HG03064 (cell line): Measurements from ENCODE around the gene PCGF1.
"Not testable (repeated sequence)": the region's sequence is repeated elsewhere in the genome, so short reads cannot be mapped to it uniquely, and the experiment has no call there.

Source experiments
- ATAC-seq: cut with Tn5 transposase; IDR thresholded peaks from one replicate; pipeline ENCODE4 v1.9.1; 2021; ENCODE audit warnings: low read depth; ENCODE audit not compliant: unreplicated experiment

Gene PCGF1

DNA sequence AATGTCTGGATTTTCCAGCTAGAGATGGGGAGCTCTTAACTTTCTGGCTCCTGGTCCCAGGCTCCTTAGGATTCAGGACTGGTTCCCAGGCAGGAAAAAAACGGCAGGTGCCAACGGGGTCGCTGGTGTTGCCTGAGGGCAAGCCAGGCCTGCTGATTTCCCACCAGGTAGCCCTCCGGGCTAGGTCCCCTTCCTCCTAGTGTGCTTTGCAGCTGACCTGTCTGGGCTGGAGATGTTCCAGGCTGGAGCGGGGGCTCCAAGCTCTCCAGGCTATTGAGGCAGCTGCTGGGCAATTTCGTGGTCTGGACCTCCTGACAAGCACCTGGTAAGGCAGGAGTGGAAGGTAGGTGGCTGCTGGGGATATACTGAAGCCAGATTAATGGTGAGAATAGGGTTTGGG, 33.0 kb downstream of the PCGF1 start:
- ATAC-seq: no peak

DNA sequence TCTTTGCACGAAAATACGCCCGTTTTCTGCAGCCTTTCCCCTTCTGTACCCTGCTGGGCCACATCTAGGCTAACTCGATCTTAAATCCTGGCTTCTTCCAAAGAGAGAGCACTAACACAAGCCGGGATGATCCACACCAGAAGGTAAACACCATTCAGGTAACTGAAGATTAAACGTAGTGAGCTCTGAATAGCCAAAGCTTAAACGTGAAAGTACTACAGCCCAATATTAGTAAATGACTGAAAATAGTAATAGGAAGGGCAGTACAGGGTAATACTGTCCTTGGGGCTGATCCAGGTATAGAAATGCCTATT, 34.6 kb downstream of the PCGF1 start:
- no peak for ATAC-seq

GRCh38 chr2:74472086-74472944, 35.2 kb downstream of the PCGF1 start, which contains the start of gene MRPL53:
Gene MRPL53, minus strand, starts transcription at chr2:74472680. Its CDS starts 20 bp downstream, at chr2:74472660.
- ATAC-seq: peak; percentile 81

DNA sequence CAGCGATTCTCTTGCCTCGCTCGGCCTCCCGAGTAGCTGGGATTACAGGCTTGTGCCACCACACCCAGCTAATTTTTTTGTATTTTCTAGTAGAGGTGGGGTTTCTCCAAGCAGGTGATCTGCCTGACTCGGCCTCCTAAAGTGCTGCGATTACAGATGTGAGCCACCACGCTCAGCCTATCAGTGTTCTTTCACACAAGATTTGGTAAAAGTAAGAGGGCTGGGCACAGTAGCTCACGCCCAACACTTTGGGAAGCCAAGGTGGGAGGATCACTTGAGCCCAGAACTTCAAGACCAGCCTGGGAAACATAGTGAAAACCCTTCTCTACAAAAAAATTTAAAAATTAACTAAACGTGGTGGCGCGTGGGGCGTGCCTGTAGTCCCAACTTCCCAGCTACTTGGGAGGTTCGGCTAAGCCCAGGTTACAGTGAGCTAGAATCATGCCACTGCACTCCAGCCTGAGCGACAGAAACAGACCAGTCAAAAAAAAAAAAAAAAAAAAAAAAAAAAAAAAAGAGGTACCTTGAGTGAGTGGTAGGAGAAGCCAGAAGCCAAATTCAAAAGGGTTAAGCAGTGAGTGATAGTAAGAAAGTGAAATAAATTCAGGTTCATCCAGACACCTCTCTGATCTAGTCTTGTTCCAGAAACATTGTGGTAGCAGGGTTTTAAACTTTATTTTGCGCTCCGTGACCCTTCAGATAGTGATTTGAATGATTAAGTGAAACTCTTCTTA, 36.0 kb downstream of the PCGF1 start:
- ATAC-seq: no peak

DNA sequence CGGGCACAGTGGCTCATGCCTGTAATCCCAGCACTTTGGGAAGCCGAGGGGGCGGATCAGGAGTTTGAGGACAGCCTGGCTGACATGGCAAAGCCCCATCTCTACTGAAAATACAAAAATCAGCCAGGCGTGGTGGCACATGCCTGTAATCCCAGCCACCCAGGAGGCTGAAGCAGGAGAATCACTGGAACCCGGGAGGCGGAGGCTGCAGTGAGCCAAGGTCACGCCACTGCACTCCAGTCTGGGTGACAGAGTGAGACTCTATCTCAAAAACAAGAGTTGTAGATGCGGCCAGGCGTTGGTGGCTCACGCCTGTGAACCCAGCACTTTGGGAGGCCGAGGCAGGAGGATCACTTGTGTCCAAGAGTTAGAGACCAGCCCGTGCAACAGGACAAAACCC, 36.8 kb downstream of the PCGF1 start:
- not testable (repeated sequence) for ATAC-seq

- no peak for ATAC-seq
Observed at GRCh38 chr2:74464406-74464805, 43.1 kb downstream of the PCGF1 start.

DNA sequence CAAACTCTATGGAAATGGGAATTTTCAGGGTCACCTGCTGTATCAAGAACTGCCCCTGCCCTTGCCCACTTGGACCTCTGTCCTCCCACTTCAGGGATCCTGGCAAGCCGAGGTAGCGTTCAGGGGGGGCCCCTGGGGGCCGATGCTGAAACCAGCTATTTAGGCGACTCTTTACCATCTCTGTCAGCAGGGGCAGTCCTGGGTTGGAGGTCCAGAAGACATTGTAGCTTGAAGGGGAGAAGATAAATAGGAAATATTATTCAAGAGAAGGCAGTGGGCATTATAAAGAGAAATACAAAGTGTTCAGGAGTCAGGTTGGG, 44.7 kb downstream of the PCGF1 start:
- ATAC-seq: no peak

- ATAC-seq: no peak
Observed at GRCh38 chr2:74462054-74462785, 45.3 kb downstream of the PCGF1 start.

- ATAC-seq: no peak
Observed at GRCh38 chr2:74461187-74462053, 46.1 kb downstream of the PCGF1 start.

GRCh38 chr2:74460187-74460586, 47.3 kb downstream of the PCGF1 start:
- not testable (repeated sequence) for ATAC-seq

DNA sequence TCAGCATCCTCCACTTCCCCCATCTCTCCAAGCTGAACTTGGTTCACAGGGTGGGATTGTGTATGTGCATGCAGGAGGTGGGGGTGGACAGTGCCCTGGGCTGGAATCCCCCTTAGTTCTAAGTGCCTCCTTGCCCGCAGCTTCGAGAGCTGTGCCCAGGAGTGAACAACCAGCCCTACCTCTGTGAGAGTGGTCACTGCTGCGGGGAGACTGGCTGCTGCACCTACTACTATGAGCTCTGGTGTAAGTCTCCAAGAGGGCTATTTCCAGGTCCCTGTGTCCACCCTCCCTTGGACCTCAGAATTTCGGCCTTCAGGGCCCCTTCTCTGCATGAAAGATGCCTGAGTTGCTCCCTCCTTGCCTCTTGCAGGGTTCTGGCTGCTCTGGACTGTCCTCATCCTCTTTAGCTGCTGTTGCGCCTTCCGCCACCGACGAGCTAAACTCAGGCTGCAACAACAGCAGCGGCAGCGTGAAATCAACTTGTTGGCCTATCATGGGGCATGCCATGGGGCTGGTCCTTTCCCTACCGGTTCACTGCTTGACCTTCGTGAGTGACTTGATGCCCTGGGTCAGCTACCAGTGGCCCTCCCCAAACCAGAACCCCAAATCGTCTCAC, 47.9 kb downstream of the PCGF1 start:
- ATAC-seq: not testable (repeated sequence)

- ATAC-seq: no peak
Observed at GRCh38 chr2:74458938-74459363, 48.5 kb downstream of the PCGF1 start.

DNA sequence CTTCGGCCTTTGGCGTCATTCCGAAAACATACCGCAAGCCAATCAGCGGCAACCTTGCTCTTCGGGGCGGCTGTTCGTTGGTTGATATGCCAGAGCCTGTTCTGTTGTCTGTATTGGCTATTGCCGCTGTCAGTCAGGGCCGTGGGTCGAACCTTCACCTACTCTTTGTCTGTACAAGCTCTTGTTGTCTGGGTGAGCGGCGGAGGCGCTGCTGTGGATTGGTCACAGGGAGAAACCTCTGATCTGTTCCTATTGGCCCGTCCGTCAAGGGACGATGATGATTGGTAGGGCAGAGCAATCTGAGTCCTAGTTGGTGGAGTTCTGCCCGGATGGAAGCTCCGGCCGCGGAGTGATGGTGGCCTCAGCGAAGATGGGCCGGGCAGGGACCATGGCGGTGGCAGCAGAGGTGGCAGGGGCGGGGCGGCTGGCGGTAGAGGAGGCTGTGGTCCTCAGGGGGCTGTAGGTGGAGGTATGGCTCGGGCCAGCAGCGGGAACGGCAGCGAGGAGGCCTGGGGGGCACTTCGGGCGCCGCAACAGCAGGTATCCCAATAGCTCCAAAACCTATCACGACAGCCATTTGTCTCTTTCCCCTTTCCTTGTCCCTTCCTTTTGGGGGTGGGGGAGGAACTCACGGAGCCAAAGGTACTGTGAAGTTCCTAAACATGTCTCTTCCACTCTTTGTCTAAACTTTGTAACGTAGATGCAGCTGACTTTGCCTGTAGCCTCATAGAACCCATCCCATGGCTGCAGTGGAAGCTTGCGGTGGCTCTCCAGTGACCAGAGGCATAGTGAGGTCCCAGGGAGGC, 49.2 kb downstream of the PCGF1 start, which contains the start of gene WBP1:
Gene WBP1, plus strand, starts transcription at position 307 of the 806 bp plus-strand sequence. Its CDS starts 165 bp downstream, at position 472.
- peak; percentile 84 for ATAC-seq

DNA sequence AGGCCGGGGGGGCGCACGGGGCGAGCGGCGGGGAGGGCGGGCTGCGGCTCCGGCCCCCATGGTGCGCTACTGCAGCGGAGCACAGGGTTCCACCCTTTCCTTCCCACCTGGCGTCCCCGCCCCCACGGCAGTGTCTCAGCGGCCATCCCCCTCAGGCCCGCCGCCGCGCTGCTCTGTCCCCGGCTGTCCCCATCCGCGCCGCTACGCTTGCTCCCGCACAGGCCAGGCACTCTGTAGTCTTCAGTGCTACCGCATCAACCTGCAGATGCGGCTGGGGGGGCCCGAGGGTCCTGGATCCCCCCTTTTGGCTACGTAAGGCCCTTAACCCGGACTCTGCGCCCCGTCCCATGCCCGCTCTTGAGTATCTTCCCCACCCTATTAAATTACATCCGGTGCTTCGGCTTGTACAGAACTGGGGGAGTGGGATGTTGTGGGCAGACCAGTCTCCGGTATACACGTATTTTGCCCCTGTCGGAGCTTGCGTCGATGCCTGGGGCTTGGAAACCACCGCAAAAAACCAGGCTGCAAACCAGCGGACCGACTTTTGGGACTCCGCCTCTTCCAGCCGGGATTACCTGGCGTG, 49.9 kb downstream of the PCGF1 start:
- ATAC-seq: peak; percentile 26

GRCh38 chr2:74457129-74457548, 50.4 kb downstream of the PCGF1 start:
- no peak for ATAC-seq
